GM08714 (cell line): ENCODE results near the gene TNRC18.

Experiments
- H3K4me3 ChIP-seq: fragments of 200-500 bp; sonication (Bioruptor generic); 2 replicates; pipeline ENCODE4 v1.5.1; 2014; ENCODE audit warnings: mild to moderate bottlenecking, low read length, inconsistent platforms
- ZNF274 ChIP-seq: IDR thresholded peaks from 2 replicates; pipeline ENCODE4 v1.6.1; 2012; ENCODE audit warnings: mild to moderate bottlenecking, low read depth, low read length

TNRC18 gene

DNA sequence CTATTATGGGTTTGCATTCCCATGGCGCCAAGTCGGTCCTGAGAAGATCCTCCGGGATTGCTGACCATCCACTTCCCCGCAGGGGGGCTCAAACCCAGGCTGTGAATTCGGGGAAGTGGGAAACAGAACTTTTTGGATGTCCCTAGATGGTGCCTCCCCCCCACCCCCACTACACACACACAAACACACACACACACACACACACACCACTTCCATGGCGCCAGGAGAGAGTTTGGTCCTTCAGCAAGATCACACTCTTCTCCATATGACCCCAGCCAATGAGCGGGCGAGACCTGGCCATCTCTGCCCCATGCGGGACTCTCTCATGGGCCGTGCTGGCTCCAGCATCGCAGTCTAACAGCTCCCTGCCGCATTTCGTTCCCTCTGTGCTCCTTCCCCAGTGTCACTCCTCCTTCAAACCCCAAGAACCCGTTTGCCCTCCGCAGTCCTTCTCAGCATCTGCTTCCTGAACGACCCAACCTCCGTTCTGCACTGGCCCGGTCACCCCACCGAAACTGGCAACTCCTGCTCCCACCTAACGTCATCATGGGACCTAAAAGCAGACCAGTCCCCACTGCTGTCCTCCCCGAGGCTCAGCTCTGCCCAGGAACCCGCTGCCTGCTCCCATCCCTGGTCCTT lies 32.1 kb upstream of the TNRC18 start:
- no peak for TF ChIP-seq ZNF274
- no peak overlapping the region for H3K4me3 ChIP-seq

DNA sequence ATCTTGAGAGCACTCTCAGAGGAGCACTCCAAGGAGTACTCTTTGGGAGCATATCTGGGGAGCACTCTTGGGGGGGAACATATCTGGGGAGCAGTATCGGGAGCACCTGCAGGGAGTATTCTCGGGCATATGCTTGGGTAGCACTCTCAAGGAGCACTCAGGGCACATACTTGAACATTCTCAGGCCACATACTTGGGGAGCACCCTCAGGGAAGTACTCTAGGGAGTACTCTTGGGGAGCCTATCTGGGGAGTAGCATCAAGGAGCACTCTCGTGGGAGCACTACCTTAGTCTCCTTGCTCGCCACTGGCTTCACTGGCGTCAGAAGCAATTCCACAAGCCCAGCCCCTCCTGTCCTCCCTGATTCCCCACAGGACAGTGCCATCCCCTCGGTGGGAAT lies 31.5 kb upstream of the TNRC18 start:
- no peak for TF ChIP-seq ZNF274
- no peak overlapping the region for H3K4me3 ChIP-seq

DNA sequence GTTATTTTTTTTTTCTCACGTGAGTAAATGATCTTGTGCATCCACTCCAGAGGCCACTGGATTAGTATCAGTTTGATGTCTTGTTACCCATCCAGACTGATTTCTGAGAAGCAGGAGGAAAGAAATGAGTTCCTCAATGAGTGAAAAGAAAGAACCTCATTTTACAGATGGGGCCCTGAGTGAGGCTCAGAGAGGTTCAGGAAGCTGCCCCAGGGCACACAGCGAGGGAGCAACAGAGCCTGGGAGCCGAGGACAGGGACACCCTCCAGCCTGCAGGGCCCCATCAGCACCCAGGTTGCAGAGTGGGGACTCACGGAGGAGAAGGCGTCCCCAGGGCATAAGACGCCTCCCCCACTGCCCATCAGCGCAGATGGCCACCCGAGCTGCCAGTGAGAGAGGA lies 30.9 kb upstream of the TNRC18 start:
- H3K4me3 ChIP-seq = no peak overlapping the region
- TF ChIP-seq ZNF274 = no peak

DNA sequence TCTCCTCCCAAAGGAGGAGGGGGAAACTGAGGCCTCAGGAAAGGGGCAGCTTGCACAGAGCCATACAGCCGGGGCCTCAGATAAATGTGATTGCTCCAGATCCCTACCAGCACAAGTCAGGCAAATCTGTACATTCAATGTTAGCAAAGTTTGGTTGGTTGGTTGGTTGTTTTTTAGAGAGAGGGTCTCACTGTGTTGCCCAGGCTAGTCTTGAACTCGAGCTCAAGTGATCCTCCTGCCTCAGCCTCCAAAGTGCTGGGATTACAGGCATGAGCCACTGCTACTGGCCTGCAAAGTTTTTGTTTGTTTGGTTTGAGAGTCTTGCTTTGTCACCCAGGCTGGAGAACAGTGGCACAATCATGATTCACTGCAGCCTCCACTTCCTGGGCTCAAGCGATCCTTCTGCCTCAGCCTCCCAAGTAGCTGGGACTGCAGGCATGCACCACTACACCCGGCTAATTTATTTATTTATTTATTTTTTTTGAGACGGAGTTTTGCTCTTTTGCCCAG lies 30.0 kb upstream of the TNRC18 start:
- H3K4me3 ChIP-seq = no peak overlapping the region
- TF ChIP-seq ZNF274 = no peak

DNA sequence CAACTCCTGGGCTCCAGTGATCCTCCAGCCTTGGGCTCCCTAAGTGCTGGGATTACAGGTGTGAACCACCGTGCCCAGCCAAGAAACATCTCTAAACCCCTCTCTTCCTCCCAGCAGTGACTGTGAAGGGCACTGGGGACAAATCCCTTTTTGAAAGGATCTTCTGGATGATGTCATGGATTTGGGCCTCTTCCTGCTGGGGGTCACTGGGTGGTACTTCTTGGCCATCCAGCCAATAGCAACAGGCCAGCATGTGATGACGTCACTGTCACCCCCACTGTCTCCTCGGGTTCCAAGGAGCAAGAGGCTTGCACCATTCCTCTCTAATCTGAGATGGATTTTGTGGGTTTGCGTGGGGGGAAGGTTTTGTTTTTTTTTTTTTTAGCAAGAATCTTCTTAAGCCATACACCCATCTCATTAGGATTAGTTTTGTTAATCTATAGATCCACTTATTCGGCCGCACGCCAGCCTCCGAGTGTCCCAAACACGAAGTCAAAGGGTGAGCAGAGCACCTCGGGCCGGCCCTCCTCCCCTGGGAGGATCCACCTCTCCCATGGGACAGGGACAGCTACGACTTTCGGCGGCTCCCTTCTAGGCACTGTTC lies 29.4 kb upstream of the TNRC18 start:
- no peak overlapping the region for H3K4me3 ChIP-seq
- TF ChIP-seq ZNF274 = no peak

DNA sequence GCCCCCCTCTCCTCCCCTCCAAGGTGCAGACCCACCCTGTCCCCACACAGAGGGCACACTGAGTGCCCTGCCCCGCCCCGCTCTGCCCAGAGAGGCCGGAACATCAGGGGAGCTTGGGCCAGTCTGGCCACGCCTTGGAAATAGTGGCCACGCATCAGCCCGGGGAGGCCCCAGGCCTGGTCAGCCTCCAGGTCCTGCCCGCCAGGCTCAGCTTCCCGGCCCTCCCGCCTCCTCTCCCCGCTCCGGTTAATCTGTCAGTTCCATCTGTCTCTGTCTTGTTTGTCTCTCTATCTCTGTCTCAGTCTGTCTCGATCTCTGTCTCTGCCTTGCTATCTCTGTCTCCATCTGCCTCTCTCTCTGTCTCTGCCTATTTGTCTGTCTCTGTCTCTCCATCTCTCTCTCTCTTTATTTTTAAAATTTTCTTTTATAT lies 28.9 kb upstream of the TNRC18 start:
- no peak for TF ChIP-seq ZNF274
- H3K4me3 ChIP-seq = no peak overlapping the region

DNA sequence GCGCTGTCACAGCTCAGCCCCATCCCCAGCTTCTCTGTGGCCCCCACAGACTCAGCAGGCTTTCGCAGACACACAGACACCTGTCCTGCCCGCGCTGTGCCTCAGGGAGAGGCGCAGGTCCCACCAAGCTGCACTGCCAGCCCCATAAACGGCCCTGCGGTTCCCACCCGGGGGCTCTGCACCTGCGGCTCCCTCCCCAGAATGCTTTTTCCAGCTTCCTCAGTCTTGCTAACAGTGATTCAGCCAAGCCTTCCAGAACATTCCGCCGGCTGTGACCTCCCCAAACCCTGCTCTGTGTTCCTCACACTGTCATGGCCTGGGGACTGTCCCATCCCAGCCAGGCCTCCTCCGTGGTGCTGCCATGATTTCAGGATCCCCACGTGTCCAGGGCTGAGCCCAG lies 27.8 kb upstream of the TNRC18 start:
- TF ChIP-seq ZNF274 = no peak
- no peak overlapping the region for H3K4me3 ChIP-seq

DNA sequence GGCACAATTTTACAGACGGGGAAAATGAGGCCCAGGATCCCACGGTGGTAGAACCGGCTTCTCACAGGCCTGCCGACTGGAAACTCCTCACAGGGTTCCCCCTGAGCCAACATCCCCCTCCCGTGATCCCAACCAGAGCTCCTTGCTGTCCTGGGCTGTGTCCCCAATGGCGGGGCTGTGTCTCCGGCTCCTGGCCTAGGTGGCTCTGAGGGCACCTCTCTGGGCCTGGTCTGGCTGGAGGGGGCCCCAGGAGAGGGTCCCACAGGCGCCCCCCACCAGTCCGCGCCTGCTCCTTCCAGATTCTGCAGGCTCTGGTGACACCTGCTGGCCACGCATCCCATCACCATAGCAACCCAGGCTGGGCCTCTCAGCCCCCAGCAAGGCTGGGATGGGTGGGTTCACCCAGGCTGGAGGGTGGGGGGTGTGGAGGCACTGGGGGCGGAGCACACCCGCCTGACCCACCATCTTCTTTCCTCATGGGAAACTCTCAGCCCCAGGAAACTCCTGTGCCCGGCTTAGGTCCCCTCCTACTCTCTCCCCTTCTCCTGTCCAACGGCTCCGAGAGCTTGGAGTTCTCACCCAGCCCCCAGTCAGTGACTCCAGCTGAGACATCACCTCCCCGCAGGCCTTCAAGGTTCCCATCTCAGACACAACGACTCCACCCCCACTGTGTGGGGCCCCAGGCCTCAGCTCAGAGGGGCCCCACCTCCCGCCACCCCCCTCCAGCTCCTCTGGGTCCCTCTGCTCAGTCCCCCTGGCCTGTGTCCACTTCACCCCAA lies 27.1 kb upstream of the TNRC18 start:
- TF ChIP-seq ZNF274 = no peak
- H3K4me3 ChIP-seq = no peak overlapping the region

DNA sequence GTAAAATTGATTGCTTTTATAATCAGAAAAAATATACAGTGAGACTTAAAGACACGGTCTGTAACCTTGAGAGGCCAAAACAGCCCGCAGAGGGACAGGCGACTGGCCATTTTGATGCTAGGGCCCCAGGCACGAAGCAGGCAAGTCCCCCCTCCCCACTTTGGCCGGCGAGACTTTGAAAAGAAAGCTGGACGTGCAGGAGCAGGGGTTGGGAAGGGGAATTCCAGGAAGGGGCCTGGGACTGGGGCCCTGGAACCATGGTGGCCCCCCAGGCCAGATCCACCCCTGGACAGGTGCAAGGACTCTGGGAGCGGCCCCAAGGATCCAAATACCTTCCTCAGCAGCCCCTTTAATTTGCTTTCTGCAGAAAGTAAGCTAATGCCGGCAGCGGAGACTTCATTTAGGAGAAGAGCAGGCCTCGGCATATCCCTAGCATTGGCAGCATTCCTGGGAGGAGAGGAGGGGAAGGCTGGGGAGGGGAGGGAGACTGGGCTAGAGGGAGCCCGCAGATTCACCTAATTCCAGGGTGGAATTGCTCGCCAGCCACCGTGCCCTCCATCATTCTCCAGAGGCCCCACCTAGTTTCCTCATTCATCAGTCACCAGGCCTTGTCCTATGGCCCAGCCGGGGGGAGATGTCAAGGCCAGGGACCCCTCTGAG lies 24.9 kb upstream of the TNRC18 start:
- H3K4me3 ChIP-seq = no peak overlapping the region
- TF ChIP-seq ZNF274 = no peak

DNA sequence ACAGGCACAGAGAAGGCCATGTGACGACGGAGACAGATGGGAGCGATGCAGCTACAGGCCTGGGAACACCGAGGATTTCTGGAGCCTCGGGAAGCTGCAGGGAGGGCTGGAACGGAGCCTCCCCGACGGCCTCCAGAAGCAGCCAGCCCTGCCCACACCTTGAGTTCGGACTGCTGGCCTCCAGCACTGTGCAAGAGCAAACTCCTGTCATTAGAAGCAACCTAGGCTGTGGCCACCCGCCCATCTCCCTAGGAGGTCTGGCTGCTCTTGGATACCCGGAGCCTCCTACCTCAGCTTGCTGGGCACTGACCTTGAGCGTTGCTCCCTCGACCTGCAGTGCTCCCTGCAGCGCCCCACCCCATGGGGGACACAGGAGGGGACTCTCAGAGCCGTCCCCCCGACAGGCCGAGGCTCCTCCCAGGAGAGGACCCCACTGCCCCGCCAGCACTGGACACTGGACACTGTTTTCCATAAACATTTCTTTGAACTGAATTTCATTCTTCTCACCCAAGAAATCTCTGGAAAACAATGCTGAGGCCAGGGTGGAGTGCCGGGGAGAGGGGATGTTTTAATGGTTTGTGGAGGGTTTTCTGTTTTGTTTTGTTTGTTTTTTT lies 22.5 kb upstream of the TNRC18 start:
- H3K4me3 ChIP-seq = no peak overlapping the region
- TF ChIP-seq ZNF274 = no peak

DNA sequence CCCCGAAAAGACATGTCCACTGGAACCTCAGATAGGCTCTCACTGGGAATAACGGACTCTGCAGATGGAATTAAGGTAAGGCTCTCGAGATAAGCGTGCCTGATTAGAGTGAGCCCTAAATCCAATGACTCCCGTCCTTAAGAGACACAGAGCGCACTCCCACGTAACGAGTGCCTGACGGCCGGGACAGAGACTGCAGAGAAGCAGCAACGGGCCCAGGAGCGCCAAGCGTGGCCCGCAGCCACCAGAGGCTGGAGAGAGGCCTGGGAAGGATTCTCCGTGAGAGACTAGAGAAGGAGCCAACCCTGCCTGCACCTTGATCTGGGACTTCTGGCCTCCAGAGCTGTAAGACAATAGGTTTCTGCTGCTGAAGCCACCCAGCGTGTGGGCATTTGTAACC lies 20.0 kb upstream of the TNRC18 start:
- TF ChIP-seq ZNF274 = no peak

DNA sequence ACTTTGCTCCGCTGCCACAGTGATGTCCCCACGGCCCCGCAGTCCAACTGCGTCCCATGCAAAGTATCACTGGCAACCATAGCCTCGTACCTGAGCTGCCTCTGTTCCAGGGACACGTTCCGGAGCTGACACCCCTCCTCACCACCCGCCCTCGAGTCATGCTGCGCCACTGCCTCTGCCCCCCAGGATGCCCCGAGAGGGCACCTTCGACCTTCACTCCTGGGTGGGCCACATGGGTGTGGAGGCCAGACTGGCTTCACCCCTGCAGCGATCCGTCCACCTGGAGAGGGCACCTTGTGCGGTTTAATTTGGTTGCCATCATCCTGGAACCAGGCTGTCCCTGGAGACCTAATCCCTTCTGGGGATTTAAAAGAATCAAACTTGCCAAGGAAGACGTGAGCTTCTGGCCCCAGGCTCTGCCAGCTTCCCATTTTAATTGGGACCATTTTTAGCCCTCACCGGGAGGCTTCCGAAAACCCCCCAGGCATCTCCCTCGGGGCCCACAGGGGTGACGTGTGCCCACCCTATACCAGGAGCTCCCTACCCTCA lies 19.2 kb upstream of the TNRC18 start:
- no peak for TF ChIP-seq ZNF274

More for the DNA sequence above, 20.0 kb upstream of the TNRC18 start:
- H3K4me3 ChIP-seq = no peak overlapping the region

DNA sequence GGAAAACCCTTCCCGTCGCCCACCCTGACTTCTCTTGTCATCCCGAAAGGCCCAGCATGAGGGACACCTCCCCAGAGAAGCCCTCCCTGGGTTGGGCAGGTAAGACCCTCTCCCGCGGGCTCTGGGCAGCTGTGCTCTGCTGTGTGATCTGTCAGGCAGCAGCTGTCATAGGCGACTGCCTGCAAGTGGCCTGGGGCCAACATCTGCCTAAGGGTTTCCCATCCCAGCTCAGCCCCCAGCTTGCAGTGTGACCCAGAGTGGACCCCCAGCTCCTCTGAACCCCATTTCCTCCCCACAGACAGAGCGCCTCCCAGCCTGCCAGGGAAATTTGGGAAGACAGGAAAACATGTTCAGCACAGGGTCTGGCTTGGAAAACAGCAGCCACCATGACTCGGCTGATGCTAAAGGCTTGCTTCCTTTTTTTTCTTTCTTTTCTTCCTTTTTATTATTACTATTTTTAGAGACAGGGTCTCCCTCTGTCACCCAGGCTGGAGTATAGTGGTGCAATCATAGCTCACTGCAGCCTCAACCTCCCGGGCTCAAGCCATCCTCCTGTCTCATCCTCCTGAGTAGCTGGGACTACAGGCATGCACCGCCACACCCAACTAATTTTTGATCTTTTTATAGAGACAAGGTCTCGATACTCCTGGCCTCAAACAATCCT lies 18.3 kb upstream of the TNRC18 start:
- no peak overlapping the region for H3K4me3 ChIP-seq
- no peak for TF ChIP-seq ZNF274

More for the DNA sequence above, 19.2 kb upstream of the TNRC18 start:
- H3K4me3 ChIP-seq = no peak overlapping the region
